SK-N-MC (cell line): ENCODE results near the gene SNRPD3.

Source experiments
- EZH2 ChIP-seq: fragments of 200-600 bp; sonication (generic); IDR thresholded peaks from one replicate; pipeline ENCODE4 v1.6.1; 2017; ENCODE audit warnings: antibody characterized with exemption
- FOXP2 ChIP-seq: optimal IDR thresholded peaks from 2 replicates; pipeline ENCODE3; 2011; ENCODE audit warnings: mild to moderate bottlenecking, moderate library complexity; ENCODE audit not compliant: insufficient read depth; ENCODE audit errors: extremely low read length, control extremely low read depth
- POLR2AphosphoS5 ChIP-seq: IDR thresholded peaks from 2 replicates; pipeline ENCODE4 v1.6.1; 2012; ENCODE audit warnings: mild to moderate bottlenecking, low read depth, low read length, borderline replicate concordance

DNA sequence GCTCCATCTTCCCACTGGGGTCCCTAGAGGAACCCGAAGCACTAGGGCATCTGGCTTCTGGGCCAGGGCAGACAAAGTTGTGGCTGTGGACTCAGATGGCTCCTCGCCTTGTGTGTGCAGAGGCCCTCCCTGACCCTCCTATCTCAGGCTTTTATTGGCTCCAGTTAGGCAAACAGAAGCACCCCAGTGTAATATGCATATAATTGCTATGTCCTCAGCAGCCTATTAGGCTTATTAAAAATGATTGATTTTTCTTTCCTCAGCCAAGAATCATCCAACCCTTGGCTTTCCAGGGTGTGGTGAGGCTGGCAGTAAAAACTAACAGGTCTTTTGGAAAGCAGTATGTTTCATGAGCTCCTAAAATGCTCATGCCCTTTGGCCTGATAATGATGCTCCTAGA, 38.4 kb upstream of the SNRPD3 start:
- no peak for TF ChIP-seq POLR2AphosphoS5
- TF ChIP-seq EZH2 = no peak
- TF ChIP-seq FOXP2 = no peak
